Endometrial microvascular endothelial cells (primary cell): ENCODE results near the gene TNS2. TPM values are rescaled to one million over a fixed set of nuclear protein-coding genes. Genes with fewer than 3 reads are reported as not detected.

Experiments
- in situ Hi-C: cut with HindIII; loops from 2 replicates; pipeline ENCODE4 v1.10.0; 2017; ENCODE audit warnings: low sequenced_read_pairs, low pct_unique_long_range_greater_than_20kb; ENCODE audit errors: inconsistent ontology term
- total RNA-seq: library from RNA; depleted of rRNA; stranded (reverse); fragments of >200 nt; gene quantifications from one replicate; pipeline ENCODE4 v1.2.3, GENCODE V29; 2015; ENCODE audit errors: inconsistent ontology term

TNS2 gene
- total RNA-seq, 1 donor from 2014 or later = 43.2 TPM

- in situ Hi-C loops = no loop called here
Measured at GRCh38 chr12:53042607-53043454, 7.0 kb upstream of the TNS2 start.

- in situ Hi-C loops = no loop called here
Measured at GRCh38 chr12:53044052-53044581, 5.7 kb upstream of the TNS2 start.

GRCh38 chr12:53044896-53045695 is 4.8 kb upstream of the TNS2 start:
- in situ Hi-C loops = no loop called here

- in situ Hi-C loops = no loop called here
Measured at GRCh38 chr12:53045696-53046045, 4.2 kb upstream of the TNS2 start.

GRCh38 chr12:53046655-53047220 is 3.1 kb upstream of the TNS2 start:
- in situ Hi-C loops = no loop called here

- in situ Hi-C loops = no loop called here
Measured at GRCh38 chr12:53047221-53048032, 2.4 kb upstream of the TNS2 start.

GRCh38 chr12:53048033-53048779 is 1.7 kb upstream of the TNS2 start:
- in situ Hi-C loops = no loop called here

GRCh38 chr12:53048780-53049401 is 974 bp upstream of the TNS2 start:
- in situ Hi-C loops = no loop called here

- in situ Hi-C loops = no loop called here
Measured at GRCh38 chr12:53050426-53051057, 677 bp downstream of the TNS2 start.

GRCh38 chr12:53051058-53051880 is 1.4 kb downstream of the TNS2 start:
- in situ Hi-C loops = no loop called here

GRCh38 chr12:53051881-53052412 is 2.1 kb downstream of the TNS2 start:
- in situ Hi-C loops = no loop called here

GRCh38 chr12:53052419-53053217 is 2.8 kb downstream of the TNS2 start:
- in situ Hi-C loops = no loop called here

GRCh38 chr12:53053218-53054111 is 3.6 kb downstream of the TNS2 start:
- in situ Hi-C loops = no loop called here

GRCh38 chr12:53054112-53054878 is 4.4 kb downstream of the TNS2 start:
- in situ Hi-C loops = no loop called here
